ENCODE data around the gene CACNA1A. TPM values are rescaled to one million over a fixed set of nuclear protein-coding genes. Genes with fewer than 3 reads are reported as not detected.
A peak's percentile ranks its signal among the peaks of the same experiment; 100 is the strongest.

CACNA1A gene
- polyA plus RNA-seq, 1 donor (not counting 4 experiments of a cell fraction or from before 2014, with no cell fraction given) = not detected

DNA sequence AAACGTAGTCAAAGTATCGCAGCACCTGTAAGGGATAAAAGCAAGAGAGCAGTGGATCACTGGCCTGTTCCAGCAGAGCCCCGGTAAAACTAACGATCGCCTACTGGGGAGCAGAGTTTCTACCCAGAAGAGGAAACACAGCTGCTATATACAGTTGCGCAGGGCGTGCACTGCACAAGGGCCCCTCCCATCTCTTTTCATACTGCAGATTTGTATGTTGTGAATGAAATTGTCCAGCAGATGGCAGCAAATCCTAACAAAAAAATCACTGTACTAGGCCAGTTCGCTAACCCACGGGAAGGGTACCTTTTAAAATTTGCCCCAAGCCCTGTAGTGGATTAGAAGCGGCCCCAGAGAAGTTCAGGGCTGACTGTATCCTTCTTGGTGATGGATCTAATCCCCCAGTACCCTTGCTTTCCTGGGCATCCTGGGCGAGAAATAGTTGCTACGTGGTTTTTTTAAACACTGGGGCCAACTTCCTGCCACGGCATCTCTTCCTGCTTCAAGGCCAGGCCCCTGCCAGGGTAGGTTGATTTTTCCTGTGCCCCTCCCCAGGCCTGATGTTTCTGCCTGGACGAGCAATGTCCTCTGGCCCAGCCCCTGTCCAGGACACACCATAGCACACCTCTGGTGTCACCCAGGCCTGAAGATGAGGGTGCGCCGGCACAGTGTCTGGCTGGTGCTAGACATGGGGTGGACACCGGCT lies 229.0 kb downstream of the CACNA1A start:
- Histone ChIP-seq H3K9me3 (ENCODE audit: control insufficient read depth, low read depth, low read length) (no peaks in the 10 kb centered on the region), H4K20me1 (ENCODE audit: control insufficient read depth, extremely low read depth, insufficient read depth, low read length) (no peaks in the 10 kb centered on the region), H3K27ac (ENCODE audit: control insufficient read depth, insufficient read depth, low read length) (no peak overlapping the region), H3K4me1 (ENCODE audit: control insufficient read depth, extremely low read depth, insufficient read depth, low read length) (no peaks in the 10 kb centered on the region), H3K79me2 (ENCODE audit: control insufficient read depth, insufficient read depth, low read length) (no peaks in the 10 kb centered on the region), H3K4me2 (ENCODE audit: control insufficient read depth, extremely low read depth, insufficient read depth, low read depth, low read length) (peak overlapping the region; percentile 4), H3K4me3 (ENCODE audit: control insufficient read depth in 2 of 3, extremely low read depth in 1 of 3, insufficient read depth in 2 of 3, low read depth in 1 of 3, low read length in 3 of 3) (no peak overlapping the region), H3K9me1 (ENCODE audit: control insufficient read depth, extremely low read depth, insufficient read depth, low read length) (no peaks in the 10 kb centered on the region), H2AFZ (ENCODE audit: control insufficient read depth, low read length) (no peak overlapping the region), H3K27me3 (ENCODE audit: control insufficient read depth, extremely low read depth, insufficient read depth, low read length) (peaks cover 12% of the 10 kb centered on the region), H3K36me3 (ENCODE audit: control insufficient read depth in 2 of 2, extremely low read depth in 1 of 2, insufficient read depth in 2 of 2, low read length in 2 of 2) (no peaks in the 10 kb centered on the region), H3K9ac (ENCODE audit: control insufficient read depth, extremely low read depth, insufficient read depth, low read length) (no peak overlapping the region)
- dilution Hi-C loops (cut with MboI; ENCODE audit: extremely low pct_ligation_motif_present, low sequenced_read_pairs) = no loop called here
- FAIRE-seq (peak; percentile 75), DNase-seq (ENCODE audit: low read depth, low spot score) (no peak)
- TF ChIP-seq, protein P1, sequence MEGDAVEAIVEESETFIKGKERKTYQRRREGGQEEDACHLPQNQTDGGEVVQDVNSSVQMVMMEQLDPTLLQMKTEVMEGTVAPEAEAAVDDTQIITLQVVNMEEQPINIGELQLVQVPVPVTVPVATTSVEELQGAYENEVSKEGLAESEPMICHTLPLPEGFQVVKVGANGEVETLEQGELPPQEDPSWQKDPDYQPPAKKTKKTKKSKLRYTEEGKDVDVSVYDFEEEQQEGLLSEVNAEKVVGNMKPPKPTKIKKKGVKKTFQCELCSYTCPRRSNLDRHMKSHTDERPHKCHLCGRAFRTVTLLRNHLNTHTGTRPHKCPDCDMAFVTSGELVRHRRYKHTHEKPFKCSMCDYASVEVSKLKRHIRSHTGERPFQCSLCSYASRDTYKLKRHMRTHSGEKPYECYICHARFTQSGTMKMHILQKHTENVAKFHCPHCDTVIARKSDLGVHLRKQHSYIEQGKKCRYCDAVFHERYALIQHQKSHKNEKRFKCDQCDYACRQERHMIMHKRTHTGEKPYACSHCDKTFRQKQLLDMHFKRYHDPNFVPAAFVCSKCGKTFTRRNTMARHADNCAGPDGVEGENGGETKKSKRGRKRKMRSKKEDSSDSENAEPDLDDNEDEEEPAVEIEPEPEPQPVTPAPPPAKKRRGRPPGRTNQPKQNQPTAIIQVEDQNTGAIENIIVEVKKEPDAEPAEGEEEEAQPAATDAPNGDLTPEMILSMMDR (optimal IDR thresholded peaks at IDR 0.05 in 1 of 3, IDR thresholded peaks at IDR 0.05 in 1 of 3, conservative IDR thresholded peaks at IDR 0.05 in 1 of 3; ENCODE audit: extremely low read depth in 1 of 3, insufficient read depth in 2 of 3, low read length in 3 of 3) = peak; percentile 39 to 67 (median 59)
- no peak for TF ChIP-seq EZH2 (IDR thresholded peaks at IDR 0.05; ENCODE audit: low read length)

DNA sequence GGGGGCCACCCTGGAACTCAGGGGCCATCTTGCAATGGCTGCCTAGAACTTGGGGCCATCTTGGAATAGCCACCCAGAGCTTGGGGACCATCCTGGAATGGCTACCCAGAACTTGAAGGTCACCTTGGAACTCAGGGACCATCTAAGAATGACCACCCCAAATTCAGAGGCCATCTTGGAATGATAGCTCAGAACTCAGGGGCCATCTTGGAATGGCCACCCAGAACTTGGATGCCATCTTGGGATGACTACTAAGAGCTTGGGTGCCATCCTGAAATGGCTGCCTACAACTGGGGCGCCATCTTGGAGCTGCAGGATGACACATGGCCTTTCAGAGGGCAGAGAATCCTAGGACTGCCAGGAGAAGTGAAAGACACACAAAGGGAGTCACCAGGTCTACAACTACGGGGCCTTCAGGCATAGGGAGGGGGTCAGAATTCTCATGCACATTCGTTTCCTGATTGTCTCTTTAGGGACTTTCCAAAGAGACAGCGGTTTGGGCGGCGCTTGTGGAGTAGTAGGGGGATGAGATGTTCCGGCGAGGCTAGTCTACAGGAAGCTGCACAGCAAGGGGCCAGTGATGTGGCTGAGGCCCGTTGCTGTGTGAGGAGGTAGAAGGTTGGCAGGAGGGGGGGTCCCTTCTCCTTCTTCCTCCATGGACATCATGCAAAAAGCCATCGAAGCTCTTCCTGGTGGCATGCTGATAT lies 231.1 kb downstream of the CACNA1A start:
- H3K4me3 ChIP-seq (ENCODE audit: control insufficient read depth in 2 of 3, extremely low read depth in 1 of 3, insufficient read depth in 2 of 3, low read depth in 1 of 3, low read length in 3 of 3) = no peak overlapping the region
- H3K79me2 ChIP-seq (ENCODE audit: control insufficient read depth, insufficient read depth, low read length) = no peaks in the 10 kb centered on the region
- H3K27ac ChIP-seq (ENCODE audit: control insufficient read depth, insufficient read depth, low read length) = no peak overlapping the region
- no peak overlapping the region for H3K4me2 ChIP-seq (ENCODE audit: control insufficient read depth, extremely low read depth, insufficient read depth, low read depth, low read length)
- no peaks in the 10 kb centered on the region for H4K20me1 ChIP-seq (ENCODE audit: control insufficient read depth, extremely low read depth, insufficient read depth, low read length)
- H3K9me1 ChIP-seq (ENCODE audit: control insufficient read depth, extremely low read depth, insufficient read depth, low read length) = no peaks in the 10 kb centered on the region
- no peak overlapping the region for H2AFZ ChIP-seq (ENCODE audit: control insufficient read depth, low read length)
- DNase-seq (ENCODE audit: low read depth, low spot score) (no peak), FAIRE-seq (no peak)
- no peaks in the 10 kb centered on the region for H3K9me3 ChIP-seq (ENCODE audit: control insufficient read depth, low read depth, low read length)
- peaks cover 3% of the 10 kb centered on the region for H3K27me3 ChIP-seq (ENCODE audit: control insufficient read depth, extremely low read depth, insufficient read depth, low read length)
- H3K9ac ChIP-seq (ENCODE audit: control insufficient read depth, extremely low read depth, insufficient read depth, low read length) = no peak overlapping the region
- H3K36me3 ChIP-seq (ENCODE audit: control insufficient read depth in 2 of 2, extremely low read depth in 1 of 2, insufficient read depth in 2 of 2, low read length in 2 of 2) = no peaks in the 10 kb centered on the region
- H3K4me1 ChIP-seq (ENCODE audit: control insufficient read depth, extremely low read depth, insufficient read depth, low read length) = no peaks in the 10 kb centered on the region
- dilution Hi-C loops (cut with MboI; ENCODE audit: extremely low pct_ligation_motif_present, low sequenced_read_pairs) = no loop called here
- TF ChIP-seq, protein P1 (optimal IDR thresholded peaks at IDR 0.05 in 1 of 3, IDR thresholded peaks at IDR 0.05 in 1 of 3, conservative IDR thresholded peaks at IDR 0.05 in 1 of 3; ENCODE audit: extremely low read depth in 1 of 3, insufficient read depth in 2 of 3, low read length in 3 of 3) = no peak
- TF ChIP-seq EZH2 (IDR thresholded peaks at IDR 0.05; ENCODE audit: low read length) = no peak

Data from keratinocyte (primary cell).